ENCODE results near the gene PGAP6.

Gene PGAP6

GRCh38 chr16:375212-375611 is 6.6 kb downstream of the PGAP6 start:
- no peak for TF ChIP-seq CTCF (conservative IDR thresholded peaks at IDR 0.05; ENCODE audit: low read depth)
- POLR2A ChIA-PET (ENCODE audit: low non-redundant PET) = no interaction called here
- no peak for DNase-seq (ENCODE audit: low spot score)
- CTCF ChIA-PET = interaction anchor here (0.8 kb wide), 1 partner anchor 95 kb away, joined by 3 read pairs; no protein-coding TSS in a partner anchor
- no peak overlapping the region for H3K27ac ChIP-seq

- no peak for TF ChIP-seq CTCF (conservative IDR thresholded peaks at IDR 0.05; ENCODE audit: low read depth)
- POLR2A ChIA-PET (ENCODE audit: low non-redundant PET) = no interaction called here
- CTCF ChIA-PET = interaction anchor here (0.8 kb wide), 1 partner anchor 96 kb away, joined by 3 read pairs; no protein-coding TSS in a partner anchor
Observed at GRCh38 chr16:374616-374926, 7.2 kb downstream of the PGAP6 start.

DNA sequence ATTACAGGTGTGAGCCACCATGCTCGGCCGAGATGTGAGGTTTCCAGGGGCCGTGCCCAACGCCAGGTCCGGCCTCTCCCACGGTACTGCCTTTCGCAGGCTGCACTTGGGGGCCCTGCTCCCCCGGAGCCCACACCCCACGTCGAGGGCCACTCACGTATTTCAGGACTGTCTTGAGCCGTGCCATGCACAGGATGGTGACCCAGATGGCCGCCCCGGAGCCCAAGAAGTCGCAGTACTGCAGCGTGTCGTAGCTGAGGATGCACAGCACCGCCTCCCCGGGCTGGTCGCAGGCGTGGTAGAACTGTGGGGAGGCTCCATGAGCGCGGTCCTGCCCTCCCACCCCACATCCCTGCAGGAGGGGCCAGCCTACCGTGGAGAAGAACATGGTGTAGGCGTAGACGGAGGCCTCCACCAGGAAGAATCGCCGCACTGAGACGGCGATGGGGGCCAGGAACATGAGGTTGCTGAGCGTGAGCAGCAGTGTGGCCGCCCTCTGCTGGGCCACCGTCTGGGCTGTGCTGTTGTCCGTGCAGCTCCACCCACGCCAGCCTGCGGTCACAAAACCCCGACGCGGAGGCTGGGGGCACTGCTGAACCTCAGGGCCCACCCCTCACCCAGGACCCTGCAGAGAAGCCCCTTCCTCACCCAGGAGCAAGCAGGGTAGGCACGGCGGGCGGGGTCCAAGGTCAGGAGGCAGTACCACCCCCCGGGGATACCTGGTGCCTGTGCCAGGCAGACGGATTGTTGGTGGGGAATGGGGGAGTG is 7.7 kb downstream of the PGAP6 start:
- DNase-seq (ENCODE audit: low spot score) = no peak
- ChIA-PET CTCF (no interaction called here), POLR2A (ENCODE audit: low non-redundant PET) (no interaction called here)
- H3K27ac ChIP-seq = no peak overlapping the region; the same call in 1 of the 2 replicates
- TF ChIP-seq CTCF (conservative IDR thresholded peaks at IDR 0.05; ENCODE audit: low read depth) = no peak

More at GRCh38 chr16:374616-374926, 7.2 kb downstream of the PGAP6 start:
- H3K27ac ChIP-seq = no peak overlapping the region
- DNase-seq (ENCODE audit: low spot score) = no peak

DNA sequence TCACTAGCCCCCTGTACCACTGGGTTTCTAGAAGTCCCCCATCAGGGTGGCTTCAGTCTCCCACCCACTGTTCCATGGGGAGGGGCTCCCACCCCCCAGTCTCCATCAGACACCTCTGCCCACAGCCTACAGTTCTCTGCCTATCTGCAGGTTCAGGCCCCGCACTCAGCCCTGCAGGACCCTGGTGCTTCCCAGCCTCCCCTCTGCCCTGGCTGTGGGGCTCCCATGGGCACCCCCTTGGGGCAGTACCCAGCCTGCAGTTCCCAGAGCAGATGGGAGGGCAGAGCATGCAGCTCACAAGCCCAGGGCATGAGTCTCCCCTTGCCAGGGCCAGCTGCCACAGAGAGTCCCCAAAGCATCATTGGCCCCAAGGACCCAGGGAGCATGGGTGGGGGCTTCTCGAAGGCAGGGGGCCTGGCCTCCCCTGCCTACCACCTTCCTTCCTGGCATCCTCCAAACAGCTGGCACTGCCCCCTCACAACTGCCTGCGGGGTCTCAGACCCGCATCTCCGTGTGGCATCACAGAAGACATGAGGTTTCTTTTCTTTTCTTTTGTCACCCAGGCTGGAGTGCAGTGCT is 8.7 kb downstream of the PGAP6 start:
- CTCF ChIA-PET = interaction anchor here (1.0 kb wide), 1 partner anchor 11 kb away, joined by 7 read pairs; no protein-coding TSS in a partner anchor
- POLR2A ChIA-PET (ENCODE audit: low non-redundant PET) = no interaction called here
- peak overlapping the region; percentile 83 for H3K27ac ChIP-seq
- DNase-seq (ENCODE audit: low spot score) = no peak
- TF ChIP-seq CTCF (conservative IDR thresholded peaks at IDR 0.05; ENCODE audit: low read depth) = no peak

GRCh38 chr16:372302-372983 is 9.3 kb downstream of the PGAP6 start:
- POLR2A ChIA-PET (ENCODE audit: low non-redundant PET) = no interaction called here
- no peak for TF ChIP-seq CTCF (conservative IDR thresholded peaks at IDR 0.05; ENCODE audit: low read depth)

GRCh38 chr16:371515-372301 is 10.1 kb downstream of the PGAP6 start:
- no peak for DNase-seq (ENCODE audit: low spot score)
- TF ChIP-seq CTCF (conservative IDR thresholded peaks at IDR 0.05; ENCODE audit: low read depth) = no peak
- CTCF ChIA-PET = interaction anchor here (0.6 to 1.6 kb wide), 2 partner anchors 10 to 1760 kb away, joined by 3 to 7 read pairs; no protein-coding TSS in a partner anchor
- peak overlapping the region; percentile 83 for H3K27ac ChIP-seq
- POLR2A ChIA-PET (ENCODE audit: low non-redundant PET) = no interaction called here

More at GRCh38 chr16:372302-372983, 9.3 kb downstream of the PGAP6 start:
- CTCF ChIA-PET = interaction anchor here (1.0 to 1.6 kb wide), 2 partner anchors 10 kb away, joined by 7 read pairs; no protein-coding TSS in a partner anchor
- DNase-seq (ENCODE audit: low spot score) = no peak
- H3K27ac ChIP-seq = peak overlapping the region; percentile 83

All from RWPE1 (cell line).